SK-N-SH (cell line): ENCODE results near the gene AP5B1. TPM values are rescaled to one million over a fixed set of nuclear protein-coding genes. Genes with fewer than 3 reads are reported as not detected.
A peak's percentile ranks its signal among the peaks of the same experiment; 100 is the strongest.

ENCODE experiments used
- CTCF ChIA-PET: fragments of 300-600, 350-600 bp; formaldehyde crosslinking; extraction: SDS; loops from one replicate; lab custom pipeline; 2021; lab: Yijun Ruan, JAX
- POLR2A ChIA-PET: fragments of 350-600 bp; sonication (Branson Sonifier 250); formaldehyde crosslinking; extraction: SDS; loops from one replicate; lab custom pipeline; 2020; ENCODE audit warnings: antibody characterized with exemption, inconsistent platforms; lab: Yijun Ruan, JAX
- DNase-seq: peaks from one replicate; pipeline ENCODE4 v3.0.0; 2012
- H2AFZ ChIP-seq: fragments of 200-600 bp; sonication (generic); 2 replicates; pipeline ENCODE4 v1.8.1; 2016; ENCODE audit warnings: antibody characterized with exemption, mild to moderate bottlenecking, low read depth
- H3F3A ChIP-seq: fragments of 200-600 bp; sonication (generic); replicated peaks from 2 replicates; pipeline ENCODE3; 2016; ENCODE audit warnings: antibody characterized with exemption, mild to moderate bottlenecking; ENCODE audit not compliant: insufficient read depth
- H3K27ac ChIP-seq, 2 experiments: fragments of 200-500 bp in 1 of 2; fragments of 200-600 bp in 1 of 2; sonication (Bioruptor generic) in 1 of 2; sonication (generic), shearing (Covaris generic) in 1 of 2; 2 replicates each; pipeline versions ENCODE4 v1.5.1 to v1.6.1; 2014 to 2016; ENCODE audit warnings: low read depth in 2 of 2, inconsistent platforms in 1 of 2, low read length in 1 of 2, mild to moderate bottlenecking in 1 of 2, mixed read lengths in 1 of 2
- H3K27me3 ChIP-seq: fragments of 200-600 bp; sonication (generic), shearing (Covaris generic); 2 replicates; pipeline ENCODE4 v1.6.1; 2016; ENCODE audit warnings: mixed run types; ENCODE audit not compliant: insufficient read depth
- H3K36me3 ChIP-seq, 2 experiments: fragments of 200-500 bp in 1 of 2; fragments of 200-600 bp in 1 of 2; sonication (Bioruptor generic) in 1 of 2; sonication (generic) in 1 of 2; replicated peaks in 1 of 2; 2 replicates each; pipeline versions ENCODE3 to v1.5.1; 2014 to 2016; ENCODE audit warnings: low read length in 1 of 2, mild to moderate bottlenecking in 1 of 2; ENCODE audit not compliant: insufficient read depth in 2 of 2, control insufficient read depth in 1 of 2
- H3K4me1 ChIP-seq, 2 experiments: fragments of 200-500 bp in 1 of 2; fragments of 200-600 bp in 1 of 2; sonication (Bioruptor generic) in 1 of 2; sonication (generic), shearing (Covaris generic) in 1 of 2; 2 replicates each; pipeline versions ENCODE4 v1.5.1 to v1.6.1; 2014 to 2016; ENCODE audit warnings: low read depth in 1 of 2, low read length in 1 of 2, mixed run types in 1 of 2; ENCODE audit not compliant: insufficient read depth in 2 of 2, control insufficient read depth in 1 of 2
- H3K4me2 ChIP-seq: fragments of 200-600 bp; sonication (generic), shearing (Covaris generic); 2 replicates; pipeline ENCODE4 v1.6.1; 2017; ENCODE audit warnings: mixed run types
- H3K4me3 ChIP-seq, 2 experiments: fragments of 200-500 bp in 1 of 2; fragments of 200-600 bp in 1 of 2; sonication (Bioruptor generic) in 1 of 2; sonication (generic), shearing (Covaris generic) in 1 of 2; 2 replicates each; pipeline versions ENCODE4 v1.5.1 to v1.8.1; 2014 to 2016; ENCODE audit warnings: low read depth in 2 of 2, inconsistent platforms in 1 of 2, low read length in 1 of 2, mild to moderate bottlenecking in 1 of 2, mixed read lengths in 1 of 2, moderate library complexity in 1 of 2
- H3K79me2 ChIP-seq: fragments of 200-600 bp; sonication (generic); 2 replicates; pipeline ENCODE4 v1.8.1; 2017; ENCODE audit warnings: mild to moderate bottlenecking; ENCODE audit not compliant: insufficient read depth
- H3K9ac ChIP-seq: fragments of 200-600 bp; sonication (generic); 2 replicates; pipeline ENCODE4 v1.6.1; 2017; ENCODE audit warnings: mixed run types
- H3K9me2 ChIP-seq: fragments of 200-600 bp; sonication (generic); 2 replicates; pipeline ENCODE4 v1.6.1; 2017; ENCODE audit warnings: mixed run types
- H3K9me3 ChIP-seq: fragments of 200-600 bp; sonication (generic); 2 replicates; pipeline ENCODE4 v1.6.1; 2017; ENCODE audit warnings: mixed run types, mild to moderate bottlenecking, moderate library complexity
- H4K20me1 ChIP-seq: fragments of 200-600 bp; sonication (generic); 2 replicates; pipeline ENCODE4 v1.6.1; 2017; ENCODE audit warnings: mild to moderate bottlenecking, mixed run types; ENCODE audit not compliant: insufficient read depth
- EP300 ChIP-seq, 2 experiments: IDR thresholded peaks; 2 replicates each; pipeline versions ENCODE4 v1.4.0 to v1.6.1; 2012; ENCODE audit warnings: borderline replicate concordance in 1 of 2, low read depth in 1 of 2, low read length in 1 of 2
- EZH2phosphoT487 ChIP-seq: fragments of 200-600 bp; sonication (generic); IDR thresholded peaks from 2 replicates; pipeline ENCODE4 v1.6.1; 2017; ENCODE audit warnings: low read depth, mixed run types, mild to moderate bottlenecking, antibody characterized with exemption, moderate library complexity, borderline replicate concordance
- FOSL2 ChIP-seq: IDR thresholded peaks from 2 replicates; pipeline ENCODE4 v1.4.0; 2012; ENCODE audit warnings: low read depth, mild to moderate bottlenecking, moderate library complexity, borderline replicate concordance
- FOXM1 ChIP-seq: IDR thresholded peaks from 2 replicates; pipeline ENCODE4 v1.4.0; 2012; ENCODE audit warnings: low read depth, mild to moderate bottlenecking
- GABPA ChIP-seq: IDR thresholded peaks from 2 replicates; pipeline ENCODE4 v1.4.0; 2012; ENCODE audit warnings: low read depth, mild to moderate bottlenecking
- JUND ChIP-seq: IDR thresholded peaks from 2 replicates; pipeline ENCODE4 v1.4.0; 2012
- MEF2A ChIP-seq: IDR thresholded peaks from 2 replicates; pipeline ENCODE4 v1.4.0; 2012; ENCODE audit warnings: low read depth, borderline replicate concordance
- MXI1 ChIP-seq: IDR thresholded peaks from 2 replicates; pipeline ENCODE4 v1.6.1; 2012; ENCODE audit warnings: mild to moderate bottlenecking, low read depth, low read length, improper control_type of control experiment
- NFIC ChIP-seq: IDR thresholded peaks from 2 replicates; pipeline ENCODE4 v1.4.0; 2012; ENCODE audit warnings: borderline replicate concordance
- POLR2AphosphoS5 ChIP-seq: IDR thresholded peaks from 2 replicates; pipeline ENCODE4 v1.6.1; 2012; ENCODE audit warnings: low read depth, low read length
- RAD21 ChIP-seq: IDR thresholded peaks from 2 replicates; pipeline ENCODE4 v1.6.1; 2012; ENCODE audit warnings: mild to moderate bottlenecking, low read length
- RCOR1 ChIP-seq: fragments of 150-350 bp; IDR thresholded peaks from 2 replicates; pipeline ENCODE4 v1.6.1; 2017; ENCODE audit warnings: antibody characterized with exemption, low read length
- RFX5 ChIP-seq: IDR thresholded peaks from 2 replicates; pipeline ENCODE4 v1.6.1; 2012; ENCODE audit warnings: mild to moderate bottlenecking, improper control_type of control experiment, low read length
- RXRA ChIP-seq: IDR thresholded peaks from 2 replicates; pipeline ENCODE4 v1.4.0; 2012; ENCODE audit warnings: low read depth, mild to moderate bottlenecking, borderline replicate concordance
- TAF1 ChIP-seq: IDR thresholded peaks from 2 replicates; pipeline ENCODE4 v1.6.1; 2012; ENCODE audit warnings: low read depth, mild to moderate bottlenecking, low read length, moderate library complexity, borderline replicate concordance
- TCF12 ChIP-seq: IDR thresholded peaks from 2 replicates; pipeline ENCODE4 v1.4.0; 2012
- YY1 ChIP-seq: IDR thresholded peaks from 2 replicates; pipeline ENCODE4 v1.4.0; 2012; ENCODE audit warnings: low read depth, mild to moderate bottlenecking
- WGBS: methylation state at CpG from one replicate; pipeline ENCODE4 v1.1.6; 2017; ENCODE audit warnings: low lambda C conversion rate; 5-methylcytosine and 5-hydroxymethylcytosine counted together
- polyA plus RNA-seq, 3 experiments: library from polyadenylated mRNA; depleted of rRNA; stranded (reverse); fragments of >200 nt; gene quantifications; 2 replicates each; pipeline ENCODE4 v1.2.3, GENCODE V29; 2012
- TF ChIP-seq, protein P1 (sequence below): IDR thresholded peaks from 2 replicates; pipeline ENCODE4 v1.6.1; 2012; ENCODE audit warnings: mild to moderate bottlenecking, low read depth, low read length, moderate library complexity
- TF ChIP-seq, protein P2 (sequence below): IDR thresholded peaks from 2 replicates; pipeline ENCODE4 v1.4.0; 2012; ENCODE audit warnings: low read depth
- TF ChIP-seq, protein P3 (sequence below): fragments of 150-350 bp; IDR thresholded peaks from 2 replicates; pipeline ENCODE4 v1.6.1; 2016; ENCODE audit warnings: mild to moderate bottlenecking, low read depth, low read length

Gene AP5B1
- polyA plus RNA-seq, 1 of the 3 experiments (the other 2 are of a cell fraction) = 3.8 TPM

DNA sequence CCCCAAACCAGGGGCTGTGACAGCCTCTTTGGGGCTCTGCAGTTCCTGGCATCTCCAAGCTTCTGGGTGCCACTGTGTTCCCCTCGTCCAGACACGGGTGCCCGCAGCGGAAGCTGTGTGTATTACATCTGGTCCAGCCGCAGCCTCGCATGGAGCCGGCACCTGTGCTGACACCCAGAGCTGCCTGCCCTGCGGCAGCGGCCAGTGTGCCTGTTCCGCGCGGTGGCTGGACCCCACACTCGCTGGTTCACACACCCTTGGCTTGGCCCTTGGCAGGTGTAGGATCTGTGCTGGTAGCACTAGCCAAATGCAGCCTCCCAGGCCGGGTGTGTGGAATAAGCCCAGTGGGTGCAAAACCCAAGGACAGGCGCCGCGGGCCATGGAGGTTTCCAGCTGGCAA, 35.7 kb downstream of the AP5B1 start:
- DNase-seq = peak; percentile 71
- peaks cover 0 to 10% of the 10 kb centered on the region in 2 experiments; a peak in 1 of 4 replicates for H3K4me1 ChIP-seq
- no peak overlapping the region for H3K9ac ChIP-seq
- no peak overlapping the region for H2AFZ ChIP-seq
- H3F3A ChIP-seq = no peaks in the 10 kb centered on the region
- H3K36me3 ChIP-seq = no peaks in the 10 kb centered on the region
- no peaks in the 10 kb centered on the region for H3K9me3 ChIP-seq
- ChIA-PET POLR2A (interaction anchor here (1.1 to 1.3 kb wide), 3 partner anchors 25 to 108 kb away, joined by 4 to 10 read pairs (median 5); partner anchors contain the start of gene KAT5), CTCF (interaction anchor here (0.6 to 4.1 kb wide), 44 partner anchors 9 to 232 kb away, joined by 3 to 59 read pairs (median 5); partner anchors contain the start of genes AP5B1, CFL1, FIBP and KAT5)
- no peak overlapping the region for H3K27ac ChIP-seq
- TF ChIP-seq RAD21 = peak; percentile 14; the same call in 1 of the 2 replicates
- TF ChIP-seq EZH2phosphoT487 = no peak
- no peaks in the 10 kb centered on the region for H4K20me1 ChIP-seq
- no peak overlapping the region for H3K4me2 ChIP-seq
- H3K4me3 ChIP-seq = no peak overlapping the region; a peak in 1 of 4 replicates
- WGBS = 26% methylated on average over 4 of the region's 17 CpGs
- no peaks in the 10 kb centered on the region for H3K79me2 ChIP-seq
- no peaks in the 10 kb centered on the region for H3K9me2 ChIP-seq
- H3K27me3 ChIP-seq = peaks cover 10% of the 10 kb centered on the region; the same call in 1 of the 2 replicates

DNA sequence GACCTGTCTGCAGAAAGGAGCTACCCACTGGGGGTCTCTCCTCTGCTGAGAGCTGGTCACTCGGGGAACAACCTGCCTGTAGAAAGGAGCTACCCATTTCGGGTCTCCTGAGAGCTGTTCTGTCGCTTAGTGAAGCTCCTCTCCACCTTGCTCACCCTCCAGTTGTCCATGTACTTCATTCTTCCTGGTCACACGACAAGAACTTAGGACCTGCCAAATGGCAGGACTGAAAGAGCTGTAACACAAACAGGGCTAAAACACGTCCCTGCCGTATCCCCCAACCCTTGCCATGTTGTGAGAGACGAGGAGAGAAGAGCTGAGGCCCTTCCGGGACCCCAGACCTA, 36.1 kb downstream of the AP5B1 start:
- DNase-seq = no peak
- ChIA-PET CTCF (interaction anchor here (0.6 to 4.1 kb wide), 44 partner anchors 9 to 232 kb away, joined by 3 to 59 read pairs (median 5); partner anchors contain the start of genes AP5B1, CFL1, FIBP and KAT5), POLR2A (interaction anchor here (1.1 to 1.3 kb wide), 3 partner anchors 25 to 108 kb away, joined by 4 to 10 read pairs (median 5); partner anchors contain the start of gene KAT5)
- 24% methylated on average over 8 of the region's 8 CpGs for WGBS
- H4K20me1 ChIP-seq = no peaks in the 10 kb centered on the region
- TF ChIP-seq YY1 (no peak), GABPA (no peak), MEF2A (no peak), EP300 (IDR thresholded peaks at IDR 0.05; ENCODE audit: borderline replicate concordance in 1 of 2, low read depth in 1 of 2, low read length in 1 of 2) (no peak), JUND (no peak), FOSL2 (no peak), FOXM1 (no peak), POLR2AphosphoS5 (no peak), RXRA (no peak), TAF1 (no peak), RAD21 (no peak), NFIC (no peak), RFX5 (no peak), RCOR1 (no peak), TCF12 (no peak), MXI1 (no peak), EZH2phosphoT487 (no peak)
- TF ChIP-seq, protein P1, sequence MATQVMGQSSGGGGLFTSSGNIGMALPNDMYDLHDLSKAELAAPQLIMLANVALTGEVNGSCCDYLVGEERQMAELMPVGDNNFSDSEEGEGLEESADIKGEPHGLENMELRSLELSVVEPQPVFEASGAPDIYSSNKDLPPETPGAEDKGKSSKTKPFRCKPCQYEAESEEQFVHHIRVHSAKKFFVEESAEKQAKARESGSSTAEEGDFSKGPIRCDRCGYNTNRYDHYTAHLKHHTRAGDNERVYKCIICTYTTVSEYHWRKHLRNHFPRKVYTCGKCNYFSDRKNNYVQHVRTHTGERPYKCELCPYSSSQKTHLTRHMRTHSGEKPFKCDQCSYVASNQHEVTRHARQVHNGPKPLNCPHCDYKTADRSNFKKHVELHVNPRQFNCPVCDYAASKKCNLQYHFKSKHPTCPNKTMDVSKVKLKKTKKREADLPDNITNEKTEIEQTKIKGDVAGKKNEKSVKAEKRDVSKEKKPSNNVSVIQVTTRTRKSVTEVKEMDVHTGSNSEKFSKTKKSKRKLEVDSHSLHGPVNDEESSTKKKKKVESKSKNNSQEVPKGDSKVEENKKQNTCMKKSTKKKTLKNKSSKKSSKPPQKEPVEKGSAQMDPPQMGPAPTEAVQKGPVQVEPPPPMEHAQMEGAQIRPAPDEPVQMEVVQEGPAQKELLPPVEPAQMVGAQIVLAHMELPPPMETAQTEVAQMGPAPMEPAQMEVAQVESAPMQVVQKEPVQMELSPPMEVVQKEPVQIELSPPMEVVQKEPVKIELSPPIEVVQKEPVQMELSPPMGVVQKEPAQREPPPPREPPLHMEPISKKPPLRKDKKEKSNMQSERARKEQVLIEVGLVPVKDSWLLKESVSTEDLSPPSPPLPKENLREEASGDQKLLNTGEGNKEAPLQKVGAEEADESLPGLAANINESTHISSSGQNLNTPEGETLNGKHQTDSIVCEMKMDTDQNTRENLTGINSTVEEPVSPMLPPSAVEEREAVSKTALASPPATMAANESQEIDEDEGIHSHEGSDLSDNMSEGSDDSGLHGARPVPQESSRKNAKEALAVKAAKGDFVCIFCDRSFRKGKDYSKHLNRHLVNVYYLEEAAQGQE = no peak
- TF ChIP-seq, protein P2, sequence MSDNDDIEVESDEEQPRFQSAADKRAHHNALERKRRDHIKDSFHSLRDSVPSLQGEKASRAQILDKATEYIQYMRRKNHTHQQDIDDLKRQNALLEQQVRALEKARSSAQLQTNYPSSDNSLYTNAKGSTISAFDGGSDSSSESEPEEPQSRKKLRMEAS = no peak
- TF ChIP-seq, protein P3, sequence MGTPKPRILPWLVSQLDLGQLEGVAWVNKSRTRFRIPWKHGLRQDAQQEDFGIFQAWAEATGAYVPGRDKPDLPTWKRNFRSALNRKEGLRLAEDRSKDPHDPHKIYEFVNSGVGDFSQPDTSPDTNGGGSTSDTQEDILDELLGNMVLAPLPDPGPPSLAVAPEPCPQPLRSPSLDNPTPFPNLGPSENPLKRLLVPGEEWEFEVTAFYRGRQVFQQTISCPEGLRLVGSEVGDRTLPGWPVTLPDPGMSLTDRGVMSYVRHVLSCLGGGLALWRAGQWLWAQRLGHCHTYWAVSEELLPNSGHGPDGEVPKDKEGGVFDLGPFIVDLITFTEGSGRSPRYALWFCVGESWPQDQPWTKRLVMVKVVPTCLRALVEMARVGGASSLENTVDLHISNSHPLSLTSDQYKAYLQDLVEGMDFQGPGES = no peak
- H3K27me3 ChIP-seq = peaks cover 10% of the 10 kb centered on the region; the same call in 1 of the 2 replicates
- H3K27ac ChIP-seq = no peak overlapping the region
- H3K9me2 ChIP-seq = no peaks in the 10 kb centered on the region
- no peaks in the 10 kb centered on the region for H3F3A ChIP-seq
- peaks cover 0 to 10% of the 10 kb centered on the region in 2 experiments; a peak in 1 of 4 replicates for H3K4me1 ChIP-seq
- no peaks in the 10 kb centered on the region for H3K36me3 ChIP-seq
- H3K9me3 ChIP-seq = no peaks in the 10 kb centered on the region
- H2AFZ ChIP-seq = no peak overlapping the region
- H3K4me3 ChIP-seq = no peak overlapping the region; a peak in 1 of 4 replicates
- H3K9ac ChIP-seq = no peak overlapping the region
- H3K79me2 ChIP-seq = no peaks in the 10 kb centered on the region
- H3K4me2 ChIP-seq = no peak overlapping the region
